Ascending aorta (tissue), 2 donors: ENCODE measurements around the gene TMEM39A. TPM values are rescaled to one million over a fixed set of nuclear protein-coding genes. Genes with fewer than 3 reads are reported as not detected.

ENCODE experiments used
- DNase-seq, 2 donors: peaks; one replicate each; pipeline ENCODE4 v3.0.0-alpha.2; 2019; ENCODE audit warnings: low spot score in 2 of 2
- H3K27ac ChIP-seq, 2 donors: fragments of 200-600 bp; sonication (generic); one replicate each; pipeline ENCODE4 v1.5.1; 2016 to 2017; ENCODE audit warnings: mild to moderate bottlenecking in 1 of 2
- H3K27me3 ChIP-seq: fragments of 200-600 bp; sonication (generic); one replicate; pipeline ENCODE4 v1.5.1; 2017
- H3K36me3 ChIP-seq, 2 donors: fragments of 200-600 bp; sonication (generic); one replicate each; pipeline ENCODE4 v1.5.1; 2016
- H3K4me1 ChIP-seq, 2 donors: fragments of 200-600 bp; sonication (generic); one replicate each; pipeline ENCODE4 v1.5.1; 2016 to 2017; ENCODE audit warnings: mild to moderate bottlenecking in 1 of 2
- H3K4me3 ChIP-seq, 2 donors: fragments of 200-600 bp; sonication (generic); one replicate each; pipeline ENCODE4 v1.5.1; 2016 to 2017; ENCODE audit warnings: mild to moderate bottlenecking in 1 of 2
- H3K9me3 ChIP-seq, 2 donors: fragments of 200-600 bp; sonication (generic); one replicate each; pipeline ENCODE4 v1.5.1; 2016
- CTCF ChIP-seq, 3 experiments: fragments of 200-600 bp in 2 of 3; fragments of 450-650 bp in 1 of 3; sonication (generic) in 2 of 3; IDR thresholded peaks; one replicate each; pipeline ENCODE4 v1.5.1; 2016 to 2019; ENCODE audit warnings: antibody characterized with exemption in 3 of 3, mild to moderate bottlenecking in 1 of 3, moderate library complexity in 1 of 3
- intact Hi-C: fragments of 100-400 bp; cut with DNase I; formaldehyde crosslinking; loops from one replicate; pipeline ENCODE4 v1.15.1; 2023
- total RNA-seq: library from RNA; depleted of rRNA; stranded (reverse); fragments of >200 nt; gene quantifications from one replicate; pipeline ENCODE4 v1.1.0, GENCODE V29; 2016

TMEM39A gene
- total RNA-seq, 1 donor from 2014 or later = 115 TPM

DNA sequence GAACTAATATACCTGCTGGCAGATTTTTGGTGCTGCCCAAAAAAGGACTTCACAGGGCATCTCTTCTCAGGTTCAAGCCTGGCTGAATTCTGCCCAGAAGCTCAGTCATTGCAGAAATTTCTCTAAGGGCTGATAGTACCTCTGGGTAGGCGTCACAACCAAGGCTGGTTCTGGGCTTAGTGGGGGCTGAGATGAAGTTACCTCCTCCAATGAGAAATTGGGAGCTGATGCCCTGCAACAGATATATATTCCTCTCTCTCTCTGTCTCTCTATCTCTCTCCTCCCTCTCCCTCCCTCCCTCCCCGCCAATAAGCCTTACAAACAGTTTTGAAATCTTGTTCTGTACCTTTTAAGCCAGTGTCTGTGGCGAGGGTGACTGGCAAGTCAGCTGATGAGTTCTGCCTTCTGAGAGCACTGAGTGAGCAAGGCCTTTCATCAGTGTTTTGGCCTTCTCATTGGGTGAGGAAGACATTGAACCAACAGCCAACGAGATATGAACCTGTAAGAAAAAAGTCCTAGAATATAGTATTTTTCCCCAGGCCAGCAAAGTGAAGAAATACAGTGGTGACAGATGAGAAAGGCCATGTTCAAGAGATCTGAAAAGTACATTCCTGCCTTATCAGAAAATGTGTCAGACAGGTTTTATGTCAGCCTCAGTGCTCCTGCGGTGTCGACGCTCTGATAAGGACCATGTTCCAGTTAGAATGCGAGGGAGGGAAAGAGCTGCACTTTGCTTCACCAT is 45.5 kb downstream of the TMEM39A start:
- Histone ChIP-seq H3K27me3 (no peaks in the 10 kb centered on the region), H3K4me3 (no peak overlapping the region), H3K4me1 (no peaks in the 10 kb centered on the region), H3K27ac (no peak overlapping the region), H3K9me3 (no peaks in the 10 kb centered on the region), H3K36me3 (peaks cover 10 to 37% of the 10 kb centered on the region in 2 donors)
- TF ChIP-seq CTCF (IDR thresholded peaks at IDR 0.05) = no peak
- intact Hi-C loops = no loop called here
- DNase-seq = no peak

GRCh38 chr3:119416873-119417272 is 46.5 kb downstream of the TMEM39A start:
- no peaks in the 10 kb centered on the region for H3K27me3 ChIP-seq
- no peak for TF ChIP-seq CTCF (IDR thresholded peaks at IDR 0.05)
- intact Hi-C loops = no loop called here
- H3K36me3 ChIP-seq = peaks cover 10 to 43% of the 10 kb centered on the region in 2 donors
- no peak for DNase-seq
- H3K9me3 ChIP-seq = no peaks in the 10 kb centered on the region
- no peak overlapping the region for H3K4me3 ChIP-seq
- no peak overlapping the region for H3K27ac ChIP-seq
- no peaks in the 10 kb centered on the region for H3K4me1 ChIP-seq

DNA sequence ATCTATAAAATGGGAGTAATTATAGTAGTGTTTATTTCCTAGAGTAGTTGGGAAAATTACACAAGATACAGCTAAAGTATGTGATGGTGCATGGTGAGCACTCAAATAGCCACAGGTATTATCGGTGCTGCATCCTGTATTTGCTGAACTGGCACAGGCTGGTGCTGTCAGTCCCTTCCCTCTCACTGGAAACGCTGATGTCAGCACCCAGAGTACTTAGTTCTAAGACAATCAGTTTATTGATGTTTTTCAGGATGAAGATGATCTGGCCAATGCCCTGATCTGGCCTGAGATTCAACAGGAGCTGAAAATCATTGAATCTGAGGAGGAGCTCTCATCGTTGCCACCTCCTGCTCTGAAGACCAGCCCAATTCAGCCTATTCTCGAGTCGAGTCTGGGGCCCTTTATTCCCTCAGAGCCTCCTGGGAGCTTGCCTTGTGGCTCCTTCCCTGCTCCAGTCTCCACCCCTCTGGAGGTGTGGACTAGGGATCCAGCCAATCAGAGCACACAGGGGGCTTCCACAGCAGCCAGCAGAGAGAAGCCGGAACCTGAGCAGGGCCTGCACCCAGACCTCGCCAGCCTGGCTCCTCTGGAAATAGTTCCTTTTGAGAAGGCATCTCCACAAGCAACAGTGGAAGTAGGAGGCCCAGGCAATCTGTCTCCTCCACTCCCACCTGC is 49.7 kb downstream of the TMEM39A start:
- H3K4me1 ChIP-seq = no peaks in the 10 kb centered on the region
- no peak for DNase-seq
- no peaks in the 10 kb centered on the region for H3K9me3 ChIP-seq
- no peak for TF ChIP-seq CTCF (IDR thresholded peaks at IDR 0.05)
- no peak overlapping the region for H3K27ac ChIP-seq
- intact Hi-C loops = no loop called here
- no peak overlapping the region for H3K4me3 ChIP-seq
- H3K36me3 ChIP-seq = peaks cover 10 to 66% of the 10 kb centered on the region in 2 donors
- no peaks in the 10 kb centered on the region for H3K27me3 ChIP-seq

DNA sequence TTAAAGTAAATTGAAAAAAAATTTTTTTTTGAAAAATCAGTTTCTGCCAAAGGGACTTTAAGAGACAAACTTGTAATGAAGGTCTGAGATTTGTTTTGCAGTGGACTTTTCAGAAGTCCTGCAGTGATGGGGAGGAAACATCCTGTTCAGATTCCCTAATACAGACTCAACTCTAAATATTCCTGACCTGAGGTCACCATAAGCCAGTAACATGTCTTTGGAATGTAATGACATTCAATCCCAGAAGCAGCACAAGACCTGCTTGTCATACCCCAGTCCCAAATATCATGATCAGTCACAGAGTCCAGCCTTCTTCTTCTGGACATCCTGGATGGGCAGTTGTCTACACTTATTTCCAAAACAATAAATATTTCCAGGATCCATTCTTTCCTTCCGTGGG is 53.6 kb downstream of the TMEM39A start:
- H3K27ac ChIP-seq = no peak overlapping the region
- no peaks in the 10 kb centered on the region for H3K9me3 ChIP-seq
- no peaks in the 10 kb centered on the region for H3K4me1 ChIP-seq
- no peaks in the 10 kb centered on the region for H3K27me3 ChIP-seq
- TF ChIP-seq CTCF (IDR thresholded peaks at IDR 0.05) = no peak
- DNase-seq = no peak
- peaks cover 10 to 42% of the 10 kb centered on the region in 2 donors for H3K36me3 ChIP-seq
- no peak overlapping the region for H3K4me3 ChIP-seq
- intact Hi-C loops = no loop called here

DNA sequence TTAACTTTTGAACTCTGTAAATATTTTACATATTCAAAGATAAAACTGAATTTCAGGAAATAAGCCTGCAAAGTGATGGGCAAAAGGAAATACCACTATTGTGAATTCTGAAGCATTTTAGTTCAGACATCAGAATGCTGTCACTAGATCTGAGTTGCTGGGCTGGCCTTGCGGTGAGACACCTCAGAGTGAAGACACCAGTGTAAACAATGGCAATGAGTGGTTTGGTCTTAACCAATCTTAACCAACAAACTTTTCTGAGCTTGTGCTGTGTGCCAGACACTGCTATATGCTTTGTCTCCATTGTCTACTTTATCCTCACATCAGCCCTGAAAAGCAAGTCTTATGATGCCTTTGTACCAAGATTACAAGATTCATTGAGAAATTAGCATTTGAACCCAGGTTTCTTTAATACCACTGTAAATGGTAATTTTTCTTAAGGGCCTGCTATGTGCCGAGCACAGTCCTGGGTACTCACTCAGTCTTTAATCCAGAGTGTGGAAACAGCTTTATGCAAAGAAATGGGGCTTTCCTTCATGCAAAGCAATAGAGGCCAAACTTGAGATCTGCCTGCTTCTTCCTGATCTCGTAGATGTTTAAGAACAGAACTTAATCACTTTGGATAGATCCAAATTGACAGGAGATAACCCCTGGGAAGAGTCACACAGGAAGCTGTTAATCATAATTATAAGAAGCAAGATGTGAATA is 55.0 kb downstream of the TMEM39A start:
- no peaks in the 10 kb centered on the region for H3K9me3 ChIP-seq
- no peaks in the 10 kb centered on the region for H3K4me1 ChIP-seq
- no peak overlapping the region for H3K27ac ChIP-seq
- peaks cover 6 to 35% of the 10 kb centered on the region in 2 donors for H3K36me3 ChIP-seq
- TF ChIP-seq CTCF (IDR thresholded peaks at IDR 0.05) = no peak
- intact Hi-C loops = no loop called here
- H3K4me3 ChIP-seq = no peak overlapping the region
- H3K27me3 ChIP-seq = no peaks in the 10 kb centered on the region
- DNase-seq = no peak
